GM19455 (cell line): Measurements from ENCODE around the gene PLK5.
"Not testable (repeated sequence)": the region's sequence is repeated elsewhere in the genome, so short reads cannot be mapped to it uniquely, and the experiment has no call there.

Experiments used
- ATAC-seq: cut with Tn5 transposase; IDR thresholded peaks from one replicate; pipeline ENCODE4 v1.9.1; 2021; ENCODE audit not compliant: unreplicated experiment

Gene PLK5

GRCh38 chr19:1523412-1524286 lies at the start of gene PLK5:
TSS of gene PLK5 (plus strand) at chr19:1524077. CDS start at chr19:1526997, 2,920 bp downstream.
- no peak for ATAC-seq

DNA sequence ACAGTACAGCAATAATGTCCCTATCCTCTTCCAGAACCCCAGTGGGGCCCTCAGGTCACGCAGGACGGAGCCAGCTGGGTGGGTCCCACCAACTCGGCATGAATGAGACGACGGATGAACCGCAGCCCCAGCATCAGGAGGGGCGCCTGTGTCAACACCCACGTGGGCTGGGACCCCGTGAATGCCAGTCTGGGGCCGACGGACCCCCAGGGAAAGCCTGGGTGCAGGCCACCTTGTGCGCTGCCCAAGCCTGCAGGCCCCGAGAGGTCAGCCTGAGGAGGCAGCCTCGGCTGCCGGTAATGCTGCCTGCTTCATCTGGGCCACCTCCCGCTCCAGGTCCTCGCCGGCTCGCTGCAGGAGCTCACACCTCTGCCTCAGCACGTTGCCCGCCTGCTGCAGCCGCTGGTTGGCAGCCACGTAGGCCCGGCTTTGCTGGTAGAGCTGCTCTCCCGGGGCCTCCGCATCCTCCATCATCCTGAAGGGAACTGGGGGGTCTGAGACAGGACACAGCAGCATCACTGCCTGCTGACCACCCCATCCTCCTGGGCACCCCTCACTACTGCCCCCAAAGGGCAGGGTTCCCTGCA lies 49.0 kb upstream of the PLK5 start:
- no peak for ATAC-seq

DNA sequence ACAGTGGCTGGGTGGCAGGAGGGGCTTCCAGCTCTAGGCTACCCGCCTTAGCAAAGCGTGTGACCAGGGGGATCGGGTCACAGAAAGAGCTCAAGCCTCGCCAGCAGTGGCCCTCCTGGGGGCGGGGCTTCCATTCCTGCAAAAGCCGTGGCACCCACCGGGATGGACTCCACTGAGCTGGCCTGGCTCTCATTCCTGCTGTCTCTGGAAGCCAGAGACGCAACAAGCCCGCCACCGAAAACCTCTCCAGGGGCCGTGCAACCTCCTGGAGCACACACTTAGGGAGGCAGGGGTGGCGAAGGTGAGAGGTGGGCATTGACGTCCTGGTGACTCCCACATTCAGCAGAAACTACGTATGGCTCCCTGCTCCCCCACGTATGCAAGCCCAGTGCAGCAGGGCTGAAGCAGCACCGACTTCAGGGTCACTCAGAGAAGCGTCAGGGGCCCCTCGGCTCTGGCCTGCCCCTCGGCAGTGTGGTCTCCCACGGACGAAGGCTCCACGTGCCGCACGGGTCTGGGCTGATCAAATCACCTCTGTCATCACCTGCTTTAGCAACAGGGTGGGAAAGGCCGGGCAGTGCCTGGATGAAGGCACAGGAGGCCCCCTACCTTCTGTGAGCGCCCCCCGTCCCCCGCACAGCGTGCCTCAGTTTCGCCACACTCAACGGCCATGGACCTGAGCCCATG lies 48.0 kb upstream of the PLK5 start:
- ATAC-seq: no peak

DNA sequence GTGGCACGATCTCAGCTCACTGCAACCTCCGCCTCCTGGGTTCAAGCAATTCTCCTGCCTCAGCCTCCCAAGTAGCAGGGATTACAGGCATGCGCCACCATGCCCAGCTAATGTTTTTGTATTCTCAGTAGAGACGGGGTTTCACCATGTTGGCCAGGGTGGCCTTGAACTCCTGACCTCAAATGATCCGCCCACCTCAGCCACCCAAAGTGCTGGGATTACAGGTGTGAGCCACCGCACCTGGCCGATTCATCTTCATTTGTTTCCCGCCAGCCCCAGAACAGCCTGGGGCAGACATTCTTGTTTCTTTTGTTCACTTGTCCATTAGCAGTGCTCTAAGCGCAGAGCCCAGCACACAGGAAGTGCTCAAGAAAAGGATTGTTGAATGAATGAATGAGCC lies 46.8 kb upstream of the PLK5 start:
- ATAC-seq: not testable (repeated sequence)

DNA sequence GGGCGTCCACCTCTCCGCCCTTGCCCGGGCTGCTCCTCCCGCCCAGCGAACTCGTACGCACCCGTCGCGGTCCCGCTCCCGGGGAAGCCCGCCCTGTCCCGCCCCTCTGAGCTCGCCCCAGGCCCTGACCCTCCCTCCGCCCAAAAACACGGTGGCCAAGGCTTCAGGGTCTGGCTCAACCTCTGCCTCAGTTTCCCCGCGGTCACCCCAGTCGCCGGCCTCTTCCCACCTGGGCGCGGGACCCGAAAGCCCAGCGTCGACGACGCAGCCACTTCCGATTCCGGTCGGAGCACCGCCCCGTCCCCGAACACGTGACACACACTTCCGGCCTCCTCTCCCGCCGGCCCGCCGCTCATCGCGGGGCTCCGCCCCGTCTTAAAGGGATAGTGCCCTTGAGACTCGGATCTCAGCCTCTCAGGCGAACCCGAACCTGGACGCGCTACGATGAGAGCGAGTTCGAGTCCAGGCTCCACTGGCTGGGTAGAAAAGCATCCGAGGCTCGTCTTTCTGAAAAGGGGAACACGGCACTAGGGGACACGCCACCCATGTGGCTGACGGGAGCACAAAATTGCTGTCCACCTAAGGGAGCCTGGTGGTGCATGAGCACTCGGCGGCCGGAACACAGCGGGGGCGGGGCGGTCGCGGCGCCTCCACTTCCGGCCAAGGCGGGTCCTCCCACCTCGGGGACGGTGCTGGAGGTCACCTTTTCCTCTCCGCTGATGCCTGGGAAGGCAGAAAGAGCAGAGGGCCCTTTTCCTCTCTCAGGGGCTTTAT lies 44.8 kb upstream of the PLK5 start, which contains the start of gene C19orf25:
Gene C19orf25 (minus strand): TSS at position 282 of the 774 bp plus-strand sequence. CDS start 312 bp downstream, outside the sequence.
- peak; percentile 86 for ATAC-seq

- ATAC-seq: no peak
These were observed 42.5 kb upstream of the PLK5 start for GRCh38 chr19:1481224-1481892.

DNA sequence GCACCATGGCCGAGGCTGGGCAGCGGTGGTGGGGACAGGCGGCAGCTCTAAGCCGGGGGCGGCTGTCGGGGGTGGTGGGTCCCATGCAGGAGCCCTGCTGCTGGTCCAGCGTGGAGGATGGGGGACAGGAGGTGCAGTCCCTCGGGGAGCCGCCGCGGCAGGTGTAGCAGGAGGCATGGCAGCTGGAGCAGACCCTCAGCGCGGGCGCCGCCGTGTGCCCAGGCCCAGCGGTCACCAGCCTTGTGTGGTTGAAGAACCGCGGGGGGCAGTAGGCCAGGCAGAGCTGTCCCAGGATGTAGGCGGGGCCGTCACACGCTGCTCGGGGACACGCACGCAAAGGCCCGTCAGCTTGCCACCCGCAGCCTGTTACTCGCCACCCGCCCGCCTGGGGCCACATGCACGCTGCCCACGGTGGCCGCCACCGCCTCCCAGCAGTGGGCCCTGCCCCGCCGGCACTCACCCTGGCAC lies 42.0 kb upstream of the PLK5 start:
- ATAC-seq: no peak

GRCh38 chr19:1482361-1483130 lies 41.3 kb upstream of the PLK5 start:
- no peak for ATAC-seq

- ATAC-seq: no peak
These were observed 40.5 kb upstream of the PLK5 start for GRCh38 chr19:1483131-1483978.

- ATAC-seq: no peak
These were observed 39.9 kb upstream of the PLK5 start for GRCh38 chr19:1483979-1484428.

DNA sequence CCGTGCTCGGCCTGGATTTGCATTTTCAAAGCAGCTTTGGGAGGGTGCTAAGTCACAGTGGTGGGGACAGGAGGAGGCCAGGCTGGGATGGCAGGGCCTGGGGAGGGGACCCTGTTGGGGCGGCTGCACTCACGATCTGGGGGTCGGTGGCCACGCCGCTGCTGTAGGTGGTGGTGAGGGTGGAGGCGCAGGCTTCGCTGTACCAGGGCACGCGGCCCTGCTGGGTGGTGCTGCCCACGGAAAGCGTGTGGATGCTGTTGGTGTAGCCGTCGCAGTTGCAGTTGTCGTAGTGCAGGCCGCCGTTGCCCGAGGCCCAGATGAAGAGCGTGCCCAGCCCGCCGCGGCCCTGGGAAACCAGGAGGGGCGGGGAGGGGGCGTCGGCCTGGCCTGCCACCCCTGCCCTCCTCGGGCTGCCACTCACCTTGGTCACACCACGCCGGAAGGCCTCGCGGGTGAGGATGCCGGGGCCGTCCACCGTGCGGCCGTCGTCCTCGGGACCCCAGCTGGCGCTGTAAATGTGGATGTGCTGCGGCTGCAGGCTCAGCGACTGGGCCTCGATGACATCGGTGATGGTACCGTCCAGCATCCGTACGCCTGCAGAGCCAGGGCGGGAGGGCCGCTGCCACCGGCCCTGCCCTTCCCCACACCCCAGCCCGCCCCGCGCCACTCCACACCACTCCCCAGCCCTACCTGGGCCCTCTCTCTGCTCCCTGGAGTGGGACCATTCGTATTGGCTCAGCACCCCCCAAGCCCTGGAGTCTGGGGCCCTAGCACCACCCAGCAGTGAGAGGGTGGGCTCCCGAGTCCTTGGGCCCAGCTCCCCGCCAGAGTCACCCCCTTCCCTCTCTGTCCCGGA lies 36.9 kb upstream of the PLK5 start:
- no peak for ATAC-seq

- ATAC-seq: no peak
These were observed 36.1 kb upstream of the PLK5 start for GRCh38 chr19:1487576-1488281.

DNA sequence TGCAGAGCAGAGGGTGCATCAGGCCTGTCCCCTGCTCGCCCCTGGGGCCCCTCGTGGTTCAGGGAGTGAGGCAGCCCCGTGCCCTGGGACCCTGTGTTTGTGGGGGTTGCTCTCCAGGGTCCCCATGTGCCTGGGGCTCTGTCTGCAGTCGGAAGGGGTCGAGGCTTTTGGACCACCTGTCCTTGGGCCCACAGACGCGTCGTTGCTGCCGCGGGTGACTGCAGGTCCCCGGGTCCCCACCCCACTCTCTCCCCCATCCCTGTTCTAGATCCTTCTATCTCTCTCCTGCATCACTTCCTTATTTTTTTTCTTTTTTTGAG lies 35.6 kb upstream of the PLK5 start:
- no peak for ATAC-seq

- no peak for ATAC-seq
These were observed 34.2 kb upstream of the PLK5 start for GRCh38 chr19:1489463-1490310.

DNA sequence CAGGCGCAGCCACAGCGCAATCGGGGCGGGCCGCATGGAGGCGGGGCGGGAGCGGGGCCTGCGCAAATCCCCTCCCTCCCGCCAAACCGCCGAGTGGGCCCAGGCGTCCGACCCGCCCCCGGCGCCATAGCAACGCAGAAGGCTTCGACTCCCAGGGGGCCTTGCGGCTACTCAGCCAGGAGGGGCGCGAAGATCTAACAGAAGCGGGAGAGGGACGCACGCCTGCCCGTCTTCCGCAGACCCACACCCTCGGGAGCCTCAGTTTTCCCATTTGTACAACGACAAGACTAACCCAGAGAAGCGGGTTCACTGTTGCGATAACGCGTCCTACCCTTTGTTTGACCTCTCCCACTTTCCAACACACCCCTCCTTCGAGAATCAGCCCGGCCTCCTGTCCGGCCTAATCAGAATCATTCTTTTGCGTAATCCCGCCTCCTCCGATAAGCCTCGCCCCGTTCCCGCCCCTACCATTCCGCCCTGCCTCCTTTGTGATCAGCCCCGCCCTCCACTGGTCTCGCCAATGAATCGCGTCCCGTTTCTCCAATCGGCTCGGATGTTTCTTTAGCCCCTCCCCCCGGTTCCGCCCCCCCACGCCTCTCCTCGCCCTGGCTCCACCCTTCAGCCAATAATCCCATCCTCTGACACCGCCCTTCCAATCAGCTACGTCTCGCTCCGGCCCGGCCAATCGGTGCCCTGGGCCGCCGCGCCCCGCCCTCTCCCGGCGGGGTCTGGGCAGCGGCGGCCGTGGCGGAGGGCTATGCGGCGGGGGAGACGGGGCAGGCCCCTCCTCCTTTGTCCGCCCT lies 33.4 kb upstream of the PLK5 start, which contains the start of gene PCSK4:
Gene PCSK4 (minus strand): TSS at position 40 of the 803 bp plus-strand sequence. CDS start 4 bp downstream, at position 36.
- peak; percentile 71 for ATAC-seq
